NCI-H82 (cell line): ENCODE results near the gene ASIP.
"Not testable (repeated sequence)": the region's sequence is repeated elsewhere in the genome, so short reads cannot be mapped to it uniquely, and the experiment has no call there.

ENCODE experiments used
- DNase-seq: peaks from one replicate; lab custom pipeline; 2025; lab: John Stamatoyannopoulos, UW

The ASIP gene

GRCh38 chr20:34285450-34285849, 44.2 kb downstream of the ASIP start:
- DNase-seq: no peak

- not testable (repeated sequence) for DNase-seq
Measured at GRCh38 chr20:34287500-34287899, 46.3 kb downstream of the ASIP start.

GRCh38 chr20:34290471-34290870, 49.2 kb downstream of the ASIP start:
- no peak for DNase-seq

- DNase-seq: no peak
Measured at GRCh38 chr20:34292496-34292895, 51.3 kb downstream of the ASIP start.

GRCh38 chr20:34293119-34293518, 51.9 kb downstream of the ASIP start:
- DNase-seq: no peak

GRCh38 chr20:34293589-34293988, 52.4 kb downstream of the ASIP start:
- DNase-seq: no peak

- DNase-seq: no peak
Measured at GRCh38 chr20:34294563-34294962, 53.3 kb downstream of the ASIP start.

- no peak for DNase-seq
Measured at GRCh38 chr20:34295284-34295683, 54.1 kb downstream of the ASIP start.

GRCh38 chr20:34296468-34296867, 55.2 kb downstream of the ASIP start:
- no peak for DNase-seq

GRCh38 chr20:34298294-34298784, 57.1 kb downstream of the ASIP start:
- DNase-seq: not testable (repeated sequence)

GRCh38 chr20:34299556-34300255, 58.5 kb downstream of the ASIP start:
- DNase-seq: no peak

GRCh38 chr20:34300256-34300806, 59.1 kb downstream of the ASIP start:
- DNase-seq: no peak

GRCh38 chr20:34300809-34301586, 59.8 kb downstream of the ASIP start:
- DNase-seq: peak; percentile 80

GRCh38 chr20:34301587-34302311, 60.5 kb downstream of the ASIP start:
- peak; percentile 91 for DNase-seq

- DNase-seq: peak; percentile 69
Measured at GRCh38 chr20:34302312-34302722, 61.1 kb downstream of the ASIP start.

- peak; percentile 99 for DNase-seq
Measured at GRCh38 chr20:34302723-34303533, 61.7 kb downstream of the ASIP start, which contains the start of gene AHCY. AHCY (minus strand) TSS chr20:34303355; CDS start chr20:34303270, 85 bp downstream.

GRCh38 chr20:34305333-34306230, 64.4 kb downstream of the ASIP start:
- DNase-seq: no peak

GRCh38 chr20:34309691-34310090, 68.5 kb downstream of the ASIP start:
- no peak for DNase-seq

GRCh38 chr20:34310481-34311117, 69.4 kb downstream of the ASIP start:
- no peak for DNase-seq
